HCT116 (cell line): Measurements from ENCODE around the gene SMARCA2. TPM values are rescaled to one million over a fixed set of nuclear protein-coding genes. Genes with fewer than 3 reads are reported as not detected.

Source experiments
- ATAC-seq: fragments of 200-7000 bp; cut with Tn5 transposase; 2 replicates; pipeline ENCODE4 v1.9.1; 2020; ENCODE audit warnings: mild to moderate bottlenecking, moderate library complexity
- BruUV-seq: library from RNA; stranded (reverse); fragments of 400-500 nt; replicated peaks from 2 replicates; lab custom pipeline; 2021; lab: Mats Ljungman, UMichigan
- CTCF ChIA-PET: fragments of 300-600 bp; sonication (Branson Sonifier 250); formaldehyde crosslinking; loops from one replicate; lab custom pipeline; 2021; ENCODE audit warnings: antibody characterized with exemption; lab: Charles Lee
- POLR2A ChIA-PET: fragments of 300-600, 350-600 bp; sonication (Branson Sonifier 250); formaldehyde crosslinking; loops from one replicate; lab custom pipeline; 2021; ENCODE audit warnings: antibody characterized with exemption; lab: Charles Lee
- RAD21 ChIA-PET, 2 experiments: fragments of 300-600 bp; sonication (Branson Sonifier 250); formaldehyde crosslinking; loops; one replicate each; lab custom pipeline; 2023; ENCODE audit warnings: low total read pairs in 2 of 2; ENCODE audit not compliant: uncharacterized antibody in 2 of 2, unreplicated experiment in 2 of 2, low non-redundant PET in 1 of 2; lab: Charles Lee
- DNase-seq: peaks from one replicate; pipeline ENCODE4 v3.0.0-alpha.2; 2010; ENCODE audit warnings: low read depth, low spot score
- H2AFZ ChIP-seq: fragments of 200-600 bp; shearing (Covaris generic), sonication (generic); 2 replicates; pipeline ENCODE4 v1.6.1; 2017; ENCODE audit warnings: low read depth, mixed run types, mixed read lengths, antibody characterized with exemption, low read length; ENCODE audit not compliant: poor library complexity, severe bottlenecking
- H3K27ac ChIP-seq: 2 replicates; pipeline ENCODE4 v1.5.1; 2012; ENCODE audit warnings: low read depth, low read length
- H3K27me3 ChIP-seq: fragments of 200-600 bp; sonication (generic); 2 replicates; pipeline ENCODE4 v1.6.1; 2016; ENCODE audit warnings: mixed run types, low read length, mixed read lengths; ENCODE audit not compliant: insufficient read depth
- H3K36me3 ChIP-seq, 2 experiments: fragments of 200-500 bp in 1 of 2; fragments of 200-600 bp in 1 of 2; sonication (Bioruptor generic) in 1 of 2; sonication (generic) in 1 of 2; 2 replicates each; pipeline versions ENCODE4 v1.5.1 to v1.6.1; 2014 to 2016; ENCODE audit warnings: low read length in 2 of 2, inconsistent platforms in 1 of 2, mixed read lengths in 1 of 2, mixed run types in 1 of 2; ENCODE audit not compliant: insufficient read depth in 2 of 2, control insufficient read depth in 1 of 2
- H3K4me1 ChIP-seq, 2 experiments: fragments of 200-600 bp in 1 of 2; sonication (generic) in 1 of 2; 2 replicates each; pipeline versions ENCODE4 v1.5.1 to v1.6.1; 2012 to 2017; ENCODE audit warnings: low read length in 2 of 2, inconsistent platforms in 1 of 2, mild to moderate bottlenecking in 1 of 2, mixed read lengths in 1 of 2, mixed run types in 1 of 2, moderate library complexity in 1 of 2; ENCODE audit not compliant: insufficient read depth in 2 of 2, control insufficient read depth in 1 of 2
- H3K4me2 ChIP-seq: fragments of 200-600 bp; sonication (generic); 2 replicates; pipeline ENCODE4 v1.6.1; 2017; ENCODE audit warnings: mixed run types, low read length, mixed read lengths
- H3K4me3 ChIP-seq, 2 experiments: fragments of 200-600 bp in 1 of 2; sonication (generic) in 1 of 2; replicated peaks in 1 of 2; 2 replicates each; pipeline ENCODE4 v1.5.1; 2011 to 2016; ENCODE audit warnings: low read length in 2 of 2, control low read depth in 1 of 2, low read depth in 1 of 2, mild to moderate bottlenecking in 1 of 2, mixed read lengths in 1 of 2, mixed run types in 1 of 2
- H3K79me2 ChIP-seq: fragments of 200-600 bp; sonication (generic); 2 replicates; pipeline ENCODE4 v1.6.1; 2017; ENCODE audit warnings: mild to moderate bottlenecking, mixed run types, low read length, moderate library complexity, mixed read lengths; ENCODE audit not compliant: insufficient read depth
- H3K9ac ChIP-seq: fragments of 200-600 bp; sonication (generic); 2 replicates; pipeline ENCODE4 v1.6.1; 2016; ENCODE audit warnings: low read length, mixed read lengths
- H3K9me2 ChIP-seq: fragments of 200-600 bp; sonication (generic), shearing (Covaris generic); 2 replicates; pipeline ENCODE4 v1.6.1; 2017; ENCODE audit warnings: mixed run types, mild to moderate bottlenecking, moderate library complexity; ENCODE audit not compliant: insufficient read depth
- H3K9me3 ChIP-seq, 2 experiments: fragments of 200-500 bp in 1 of 2; fragments of 200-600 bp in 1 of 2; sonication (Bioruptor generic) in 1 of 2; sonication (generic) in 1 of 2; 2 replicates each; pipeline ENCODE4 v1.6.1; 2014 to 2017; ENCODE audit warnings: low read length in 2 of 2, mixed read lengths in 2 of 2, inconsistent platforms in 1 of 2, low read depth in 1 of 2, mild to moderate bottlenecking in 1 of 2, mixed run types in 1 of 2, moderate library complexity in 1 of 2; ENCODE audit not compliant: control insufficient read depth in 1 of 2, insufficient read depth in 1 of 2
- H4K20me1 ChIP-seq: fragments of 200-600 bp; sonication (generic), shearing (Covaris generic); 2 replicates; pipeline ENCODE4 v1.6.1; 2017; ENCODE audit warnings: mixed run types, mild to moderate bottlenecking, moderate library complexity; ENCODE audit not compliant: insufficient read depth
- ELF1 ChIP-seq: IDR thresholded peaks from 2 replicates; pipeline ENCODE4 v1.6.1; 2012; ENCODE audit warnings: low read depth, borderline replicate concordance
- EZH2 ChIP-seq: fragments of 200-600 bp; sonication (generic); IDR thresholded peaks from 2 replicates; pipeline ENCODE4 v1.6.1; 2017; ENCODE audit warnings: antibody characterized with exemption, mixed run types
- EZH2phosphoT487 ChIP-seq: fragments of 200-600 bp; IDR thresholded peaks from 2 replicates; pipeline ENCODE4 v1.6.1; 2018; ENCODE audit warnings: antibody characterized with exemption, borderline replicate concordance
- FOSL1 ChIP-seq: IDR thresholded peaks from 2 replicates; pipeline ENCODE4 v1.6.1; 2012; ENCODE audit warnings: low read depth
- POLR2A ChIP-seq: IDR thresholded peaks from 2 replicates; pipeline ENCODE4 v1.7.0; 2011; ENCODE audit warnings: borderline replicate concordance; ENCODE audit not compliant: insufficient read depth, insufficient read length; ENCODE audit errors: extremely low read depth
- RAD21 ChIP-seq: IDR thresholded peaks from 2 replicates; pipeline ENCODE4 v1.6.1; 2012; ENCODE audit warnings: low read depth, mild to moderate bottlenecking
- REST ChIP-seq: IDR thresholded peaks from 2 replicates; pipeline ENCODE4 v1.6.1; 2012; ENCODE audit warnings: low read depth
- SIN3A ChIP-seq: IDR thresholded peaks from 2 replicates; pipeline ENCODE4 v1.6.1; 2012; ENCODE audit warnings: low read depth
- SP1 ChIP-seq: IDR thresholded peaks from 2 replicates; pipeline ENCODE4 v1.6.1; 2012; ENCODE audit warnings: low read depth
- SRF ChIP-seq: IDR thresholded peaks from 2 replicates; pipeline ENCODE4 v1.6.1; 2012; ENCODE audit warnings: low read depth
- YY1 ChIP-seq: IDR thresholded peaks from 2 replicates; pipeline ENCODE4 v1.6.1; 2011; ENCODE audit warnings: low read length, low read depth, moderate library complexity, mild to moderate bottlenecking; ENCODE audit not compliant: insufficient replicate concordance; ENCODE audit errors: extremely low read depth
- intact Hi-C: fragments of 100-400 bp; cut with micrococcal nuclease; formaldehyde crosslinking; loops from 2 replicates; pipeline ENCODE4 v1.10.0; 2022
- total RNA-seq: library from RNA; stranded (reverse); gene quantifications from one replicate; pipeline ENCODE4 v1.2.1, GENCODE V29; 2021; ENCODE audit not compliant: unreplicated experiment
- TF ChIP-seq, protein P1 (sequence below): IDR thresholded peaks from 2 replicates; pipeline ENCODE4 v1.6.1; 2011; ENCODE audit warnings: mild to moderate bottlenecking, low read length, moderate library complexity; ENCODE audit not compliant: insufficient replicate concordance; ENCODE audit errors: extremely low read depth

Gene SMARCA2
- total RNA-seq, 1 experiment from 2014 or later: 14.7 TPM

DNA sequence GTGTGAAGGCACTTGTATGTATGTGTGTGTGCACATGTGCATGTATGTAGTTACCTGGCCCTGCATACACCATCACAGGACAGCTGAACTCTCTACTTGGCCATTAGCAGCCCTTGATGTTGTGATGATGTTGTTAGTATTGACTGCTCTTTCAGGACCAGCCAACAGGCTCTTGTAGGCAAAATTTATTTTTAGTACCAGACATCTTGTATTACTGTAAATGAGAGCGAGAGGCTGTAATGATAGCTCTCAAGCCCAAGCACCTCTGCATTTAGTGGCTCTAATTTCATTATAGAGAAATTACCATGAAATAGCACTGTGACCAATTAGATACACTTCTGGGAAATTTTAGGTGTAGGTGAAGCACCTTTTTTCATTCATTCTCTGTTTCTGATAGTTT is 158.0 kb downstream of the SMARCA2 start:
- Histone ChIP-seq H3K27ac (no peak overlapping the region), H3K4me3 (no peak overlapping the region), H3K27me3 (0 out of 2 replicates have a peak, but pooled peaks cover 5% of the 10 kb centered on the region), H3K36me3 (no peaks in the 10 kb centered on the region), H3K9me2 (no peaks in the 10 kb centered on the region), H4K20me1 (no peaks in the 10 kb centered on the region), H3K4me1 (no peaks in the 10 kb centered on the region), H3K9me3 (no peaks in the 10 kb centered on the region), H3K9ac (no peak overlapping the region), H2AFZ (no peak overlapping the region), H3K4me2 (no peak overlapping the region), H3K79me2 (no peaks in the 10 kb centered on the region)
- CTCF ChIA-PET: no interaction called here
- BruUV-seq: no TSS peak
- TF ChIP-seq REST: no peak
- no peak for TF ChIP-seq EZH2
- TF ChIP-seq ELF1: no peak
- TF ChIP-seq, protein P1, sequence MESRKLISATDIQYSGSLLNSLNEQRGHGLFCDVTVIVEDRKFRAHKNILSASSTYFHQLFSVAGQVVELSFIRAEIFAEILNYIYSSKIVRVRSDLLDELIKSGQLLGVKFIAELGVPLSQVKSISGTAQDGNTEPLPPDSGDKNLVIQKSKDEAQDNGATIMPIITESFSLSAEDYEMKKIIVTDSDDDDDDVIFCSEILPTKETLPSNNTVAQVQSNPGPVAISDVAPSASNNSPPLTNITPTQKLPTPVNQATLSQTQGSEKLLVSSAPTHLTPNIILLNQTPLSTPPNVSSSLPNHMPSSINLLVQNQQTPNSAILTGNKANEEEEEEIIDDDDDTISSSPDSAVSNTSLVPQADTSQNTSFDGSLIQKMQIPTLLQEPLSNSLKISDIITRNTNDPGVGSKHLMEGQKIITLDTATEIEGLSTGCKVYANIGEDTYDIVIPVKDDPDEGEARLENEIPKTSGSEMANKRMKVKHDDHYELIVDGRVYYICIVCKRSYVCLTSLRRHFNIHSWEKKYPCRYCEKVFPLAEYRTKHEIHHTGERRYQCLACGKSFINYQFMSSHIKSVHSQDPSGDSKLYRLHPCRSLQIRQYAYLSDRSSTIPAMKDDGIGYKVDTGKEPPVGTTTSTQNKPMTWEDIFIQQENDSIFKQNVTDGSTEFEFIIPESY: no peak
- TF ChIP-seq EZH2phosphoT487: no peak
- no peak for TF ChIP-seq SIN3A
- no peak for TF ChIP-seq SP1
- no peak for TF ChIP-seq YY1
- TF ChIP-seq POLR2A: no peak
- TF ChIP-seq FOSL1: no peak
- no peak for TF ChIP-seq SRF
- TF ChIP-seq RAD21: no peak
- POLR2A ChIA-PET: no interaction called here
- intact Hi-C loops: no loop called here
- DNase-seq (no peak), ATAC-seq (no peak)
- RAD21 ChIA-PET: no interaction called here
